Left cardiac atrium (tissue), 4 donors: ENCODE data around the gene NPAS2. TPM values are rescaled to one million over a fixed set of nuclear protein-coding genes. Genes with fewer than 3 reads are reported as not detected.

Experiments
- ATAC-seq, 2 donors: fragments of 200-7000 bp; cut with Tn5 transposase; one replicate each; pipeline ENCODE4 v1.9.1; 2020; ENCODE audit warnings: mild to moderate bottlenecking in 2 of 2, moderate library complexity in 2 of 2
- DNase-seq: peaks from one replicate; pipeline ENCODE4 v3.0.0-alpha.2; 2020
- intact Hi-C, 2 donors: fragments of 100-400 bp; cut with DNase I; formaldehyde crosslinking; loops; one replicate each; pipeline versions ENCODE4 v1.14.1 to v1.15.1; 2022 to 2023
- total RNA-seq, 2 donors: library from RNA; stranded (reverse); fragmentation: NEBNext Ultra II Directional; extraction: Animal tissue kit (Norgen Biotek cat#: 25700); gene quantifications; one replicate each; pipeline ENCODE4 v1.2.1, GENCODE V29; 2021
- donor health status: DM: no; HTN: yes; CAD: no.
- donor health status: DM: no; HTN: yes; CAD: no; lungs with severe emphysema.
- donor health status: DM: yes; HTN: yes; CAD: no.
- donor health status: Dilated cardiomyopathy.

The NPAS2 gene
- total RNA-seq, 2 donors from 2014 or later = 33.8 to 51.2 TPM

GRCh38 chr2:101007415-101008345 is 187.7 kb downstream of the NPAS2 start:
- ATAC-seq (no peak), DNase-seq (no peak)
- intact Hi-C loops = no loop called here

GRCh38 chr2:101011152-101011551 is 191.2 kb downstream of the NPAS2 start:
- ATAC-seq (no peak), DNase-seq (no peak)
- intact Hi-C loops = loop anchor here in 1 of 2 donors (5.0 kb wide), 1 partner anchor 141 kb away; the partner anchor contains the start of gene TBC1D8

GRCh38 chr2:101012054-101012705 is 192.2 kb downstream of the NPAS2 start:
- ATAC-seq = no peak
- intact Hi-C loops = loop anchor here (2.0 to 5.0 kb wide), 3 partner anchors 140 to 193 kb away; partner anchors contain the start of gene TBC1D8 (in 1 of the 2)
- no peak for DNase-seq

- ATAC-seq = peak; percentile 9 to 38
- DNase-seq = no peak
- intact Hi-C loops = loop anchor here (2.0 to 5.0 kb wide), 3 partner anchors 140 to 192 kb away; partner anchors contain the start of gene TBC1D8 (in 1 of the 2)
Observed at GRCh38 chr2:101012706-101013181, 192.8 kb downstream of the NPAS2 start.

- no peak for ATAC-seq
- intact Hi-C loops = loop anchor here in 1 of 2 donors (5.0 kb wide), 1 partner anchor 138 kb away; the partner anchor contains the start of gene TBC1D8
- no peak for DNase-seq
Observed at GRCh38 chr2:101014264-101014857, 194.4 kb downstream of the NPAS2 start.

- ATAC-seq (no peak), DNase-seq (no peak)
- intact Hi-C loops = no loop called here
Observed at GRCh38 chr2:101017371-101017770, 197.4 kb downstream of the NPAS2 start.

- DNase-seq (no peak), ATAC-seq (no peak)
- intact Hi-C loops = no loop called here
Observed at GRCh38 chr2:101018934-101019333, 199.0 kb downstream of the NPAS2 start.

GRCh38 chr2:101022221-101022620 is 202.3 kb downstream of the NPAS2 start:
- DNase-seq = no peak
- intact Hi-C loops = no loop called here
- no peak for ATAC-seq

GRCh38 chr2:101023327-101024107 is 203.6 kb downstream of the NPAS2 start:
- DNase-seq = no peak
- intact Hi-C loops = no loop called here
- ATAC-seq = no peak

- intact Hi-C loops = no loop called here
- no peak for ATAC-seq
- no peak for DNase-seq
Observed at GRCh38 chr2:101025561-101025960, 205.6 kb downstream of the NPAS2 start.

- intact Hi-C loops = no loop called here
- DNase-seq = no peak
- ATAC-seq = no peak
Observed at GRCh38 chr2:101026253-101026701, 206.3 kb downstream of the NPAS2 start.

GRCh38 chr2:101026923-101027469 is 207.1 kb downstream of the NPAS2 start:
- intact Hi-C loops = no loop called here
- ATAC-seq (no peak), DNase-seq (no peak)

GRCh38 chr2:101027852-101028251 is 207.9 kb downstream of the NPAS2 start:
- intact Hi-C loops = no loop called here
- ATAC-seq = no peak
- DNase-seq = no peak

- ATAC-seq = peak; percentile 69 to 76
- DNase-seq = no peak
- intact Hi-C loops = no loop called here
Observed at GRCh38 chr2:101030866-101031554, 211.1 kb downstream of the NPAS2 start.

- intact Hi-C loops = no loop called here
- DNase-seq = no peak
- ATAC-seq = no peak
Observed at GRCh38 chr2:101032084-101032776, 212.3 kb downstream of the NPAS2 start.

GRCh38 chr2:101036562-101036961 is 216.6 kb downstream of the NPAS2 start:
- ATAC-seq (no peak), DNase-seq (no peak)
- intact Hi-C loops = loop anchor here (2.0 to 5.0 kb wide), 2 partner anchors 116 kb away; partner anchors contain the start of gene TBC1D8 (in 1 of the 2)

GRCh38 chr2:101037161-101037755 is 217.3 kb downstream of the NPAS2 start:
- intact Hi-C loops = loop anchor here (2.0 to 5.0 kb wide), 2 partner anchors 115 to 116 kb away; partner anchors contain the start of gene TBC1D8 (in 1 of the 2)
- no peak for DNase-seq
- no peak for ATAC-seq
